Measurements from ENCODE around the gene SNX7. TPM values are rescaled to one million over a fixed set of nuclear protein-coding genes. Genes with fewer than 3 reads are reported as not detected.

SNX7 gene
- total RNA-seq, 1 donor from 2014 or later, result 39.9 TPM

DNA sequence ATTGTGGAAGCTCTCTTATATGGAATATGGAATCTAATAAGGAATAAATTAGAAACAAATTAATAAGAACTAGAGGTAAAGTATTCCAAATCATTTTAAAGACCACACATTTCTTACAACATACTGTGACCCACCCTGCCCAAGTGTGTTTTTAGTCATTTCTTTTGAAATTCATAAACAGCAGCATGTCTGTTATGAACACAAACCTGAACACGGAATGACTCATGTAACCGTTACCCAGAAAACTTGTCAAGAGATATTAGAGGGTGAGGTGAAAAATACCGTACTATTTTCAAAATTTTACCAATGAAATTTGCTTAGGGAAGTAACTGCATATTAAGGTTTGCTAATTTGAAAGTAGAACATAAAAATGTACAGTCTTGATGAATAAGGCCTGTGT, 48.4 kb downstream of the SNX7 start:
- Histone ChIP-seq H4K20me1 (ENCODE audit: insufficient read depth, low read length) (no peaks in the 10 kb centered on the region), H3K4me3 (ENCODE audit: insufficient read depth, low read depth, low read length) (no peak overlapping the region), H3K4me1 (ENCODE audit: insufficient read depth, low read length) (no peaks in the 10 kb centered on the region), H3K9me3 (ENCODE audit: insufficient read depth, low read depth, low read length) (no peaks in the 10 kb centered on the region), H2AFZ (ENCODE audit: low read depth, low read length) (no peak overlapping the region), H3K27ac (ENCODE audit: low read depth, low read length) (no peak overlapping the region), H3K27me3 (ENCODE audit: insufficient read depth, low read length) (no peaks in the 10 kb centered on the region), H3K9ac (ENCODE audit: low read length) (no peak overlapping the region), H3K4me2 (ENCODE audit: low read length) (no peak overlapping the region), H3K79me2 (ENCODE audit: insufficient read depth, low read length) (no peaks in the 10 kb centered on the region), H3K36me3 (ENCODE audit: insufficient read depth, low read length) (peaks cover 2% of the 10 kb centered on the region)
- Mint-ChIP-seq H3K4me3 (ENCODE audit: unreplicated experiment) (no peak overlapping the region), H3K27me3 (ENCODE audit: low read depth, unreplicated experiment) (no peaks in the 10 kb centered on the region), H3K4me1 (ENCODE audit: low read depth, unreplicated experiment) (peaks cover 3% of the 10 kb centered on the region), H3K9me3 (ENCODE audit: unreplicated experiment) (peaks cover 9% of the 10 kb centered on the region), H3K36me3 (ENCODE audit: low read depth, unreplicated experiment) (peaks cover 11% of the 10 kb centered on the region), H3K27ac (ENCODE audit: unreplicated experiment) (no peak overlapping the region)
- FAIRE-seq (no peak), DNase-seq (ENCODE audit: low read depth) (no peak)
- TF ChIP-seq, protein P1, sequence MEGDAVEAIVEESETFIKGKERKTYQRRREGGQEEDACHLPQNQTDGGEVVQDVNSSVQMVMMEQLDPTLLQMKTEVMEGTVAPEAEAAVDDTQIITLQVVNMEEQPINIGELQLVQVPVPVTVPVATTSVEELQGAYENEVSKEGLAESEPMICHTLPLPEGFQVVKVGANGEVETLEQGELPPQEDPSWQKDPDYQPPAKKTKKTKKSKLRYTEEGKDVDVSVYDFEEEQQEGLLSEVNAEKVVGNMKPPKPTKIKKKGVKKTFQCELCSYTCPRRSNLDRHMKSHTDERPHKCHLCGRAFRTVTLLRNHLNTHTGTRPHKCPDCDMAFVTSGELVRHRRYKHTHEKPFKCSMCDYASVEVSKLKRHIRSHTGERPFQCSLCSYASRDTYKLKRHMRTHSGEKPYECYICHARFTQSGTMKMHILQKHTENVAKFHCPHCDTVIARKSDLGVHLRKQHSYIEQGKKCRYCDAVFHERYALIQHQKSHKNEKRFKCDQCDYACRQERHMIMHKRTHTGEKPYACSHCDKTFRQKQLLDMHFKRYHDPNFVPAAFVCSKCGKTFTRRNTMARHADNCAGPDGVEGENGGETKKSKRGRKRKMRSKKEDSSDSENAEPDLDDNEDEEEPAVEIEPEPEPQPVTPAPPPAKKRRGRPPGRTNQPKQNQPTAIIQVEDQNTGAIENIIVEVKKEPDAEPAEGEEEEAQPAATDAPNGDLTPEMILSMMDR (IDR thresholded peaks at IDR 0.05; ENCODE audit: insufficient read depth, low read depth, low read length), result no peak

DNA sequence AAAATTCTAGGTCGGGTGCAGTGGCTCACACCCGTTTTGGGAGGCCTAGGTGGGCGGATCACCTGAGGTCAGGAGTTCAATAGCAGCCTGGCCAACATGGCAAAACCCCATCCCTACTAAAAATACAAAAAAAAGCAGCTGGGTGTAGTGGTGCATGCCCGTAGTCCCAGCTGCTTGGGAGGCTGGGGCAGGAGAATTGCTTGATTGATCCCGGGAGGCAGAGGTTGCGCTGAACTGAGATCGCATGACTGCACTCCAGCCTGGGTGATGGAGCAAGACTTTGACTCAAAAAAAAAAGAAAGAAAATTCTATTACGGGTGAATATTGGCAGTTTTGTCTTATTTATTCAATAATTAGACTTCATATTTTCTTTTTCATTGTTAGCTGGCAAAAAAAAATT, 62.1 kb downstream of the SNX7 start:
- TF ChIP-seq, protein P1 (IDR thresholded peaks at IDR 0.05; ENCODE audit: insufficient read depth, low read depth, low read length), result no peak
- no peak for TF ChIP-seq EZH2 (IDR thresholded peaks at IDR 0.05; ENCODE audit: insufficient read depth, low read length)
- H3K9me3 ChIP-seq (ENCODE audit: insufficient read depth, low read depth, low read length), result no peaks in the 10 kb centered on the region
- H3K4me3 ChIP-seq (ENCODE audit: insufficient read depth, low read depth, low read length), result no peak overlapping the region
- FAIRE-seq (no peak), DNase-seq (ENCODE audit: low read depth) (no peak)
- no peaks in the 10 kb centered on the region for H3K79me2 ChIP-seq (ENCODE audit: insufficient read depth, low read length)
- no peaks in the 10 kb centered on the region for H3K4me1 ChIP-seq (ENCODE audit: insufficient read depth, low read length)
- no peak overlapping the region for H2AFZ ChIP-seq (ENCODE audit: low read depth, low read length)
- Mint-ChIP-seq H3K4me3 (ENCODE audit: unreplicated experiment) (no peak overlapping the region), H3K27ac (ENCODE audit: unreplicated experiment) (no peak overlapping the region), H3K4me1 (ENCODE audit: low read depth, unreplicated experiment) (no peaks in the 10 kb centered on the region), H3K9me3 (ENCODE audit: unreplicated experiment) (peaks cover 4% of the 10 kb centered on the region), H3K27me3 (ENCODE audit: low read depth, unreplicated experiment) (no peaks in the 10 kb centered on the region), H3K36me3 (ENCODE audit: low read depth, unreplicated experiment) (peaks cover 13% of the 10 kb centered on the region)
- no peaks in the 10 kb centered on the region for H4K20me1 ChIP-seq (ENCODE audit: insufficient read depth, low read length)
- H3K27ac ChIP-seq (ENCODE audit: low read depth, low read length), result no peak overlapping the region
- no peaks in the 10 kb centered on the region for H3K36me3 ChIP-seq (ENCODE audit: insufficient read depth, low read length)
- H3K9ac ChIP-seq (ENCODE audit: low read length), result no peak overlapping the region
- H3K27me3 ChIP-seq (ENCODE audit: insufficient read depth, low read length), result no peaks in the 10 kb centered on the region
- no peak overlapping the region for H3K4me2 ChIP-seq (ENCODE audit: low read length)

DNA sequence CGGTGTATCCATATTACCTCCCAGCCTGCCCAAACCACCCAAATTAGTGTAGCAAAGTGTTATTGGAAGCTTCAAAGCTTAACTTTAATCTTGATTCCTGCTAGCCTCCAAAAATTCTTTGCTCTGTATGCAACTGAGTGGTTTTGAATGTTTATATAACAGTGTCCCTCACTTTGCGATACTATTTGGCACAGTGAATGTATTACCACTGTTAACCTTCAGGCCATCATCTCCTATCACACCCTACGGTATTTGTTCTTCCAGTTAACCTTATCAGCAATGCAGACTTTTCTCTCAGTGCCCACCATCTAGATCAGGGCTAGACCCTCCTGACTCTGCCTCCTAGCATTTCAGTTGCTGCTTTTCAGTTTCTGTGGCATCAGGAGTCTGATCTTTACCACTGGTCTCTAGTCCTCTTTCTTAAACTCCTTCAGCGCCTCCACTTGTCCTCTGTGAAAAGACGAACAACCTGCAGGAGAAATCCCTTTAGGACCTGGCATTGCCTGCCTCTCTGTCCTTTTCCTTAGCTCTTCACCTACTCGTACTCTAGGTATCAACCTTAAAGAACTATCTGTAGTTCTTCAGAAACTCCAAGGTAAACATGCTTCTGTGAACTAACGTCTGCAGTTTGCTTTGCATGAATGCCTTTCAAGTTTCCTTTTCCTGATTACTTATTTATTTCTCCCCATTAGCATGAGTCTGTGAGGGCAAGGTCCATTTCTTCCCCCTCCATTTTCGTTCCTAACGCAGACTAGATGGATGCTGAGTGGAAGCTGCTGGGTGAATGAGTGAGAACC, 71.7 kb downstream of the SNX7 start:
- DNase-seq (ENCODE audit: low read depth), result peak; percentile 30
- H3K4me1 Mint-ChIP-seq (ENCODE audit: low read depth, unreplicated experiment), result no peaks in the 10 kb centered on the region
- H3K27ac Mint-ChIP-seq (ENCODE audit: unreplicated experiment), result no peak overlapping the region
- peaks cover 2% of the 10 kb centered on the region for H3K9me3 Mint-ChIP-seq (ENCODE audit: unreplicated experiment)
- FAIRE-seq, result no peak
- no peak overlapping the region for H3K4me3 Mint-ChIP-seq (ENCODE audit: unreplicated experiment)
- Histone ChIP-seq H3K4me1 (ENCODE audit: insufficient read depth, low read length) (no peaks in the 10 kb centered on the region), H4K20me1 (ENCODE audit: insufficient read depth, low read length) (no peaks in the 10 kb centered on the region), H3K27me3 (ENCODE audit: insufficient read depth, low read length) (no peaks in the 10 kb centered on the region), H3K4me3 (ENCODE audit: insufficient read depth, low read depth, low read length) (no peak overlapping the region), H3K79me2 (ENCODE audit: insufficient read depth, low read length) (no peaks in the 10 kb centered on the region), H2AFZ (ENCODE audit: low read depth, low read length) (no peak overlapping the region), H3K9ac (ENCODE audit: low read length) (no peak overlapping the region), H3K36me3 (ENCODE audit: insufficient read depth, low read length) (no peaks in the 10 kb centered on the region), H3K9me3 (ENCODE audit: insufficient read depth, low read depth, low read length) (no peaks in the 10 kb centered on the region), H3K27ac (ENCODE audit: low read depth, low read length) (no peak overlapping the region), H3K4me2 (ENCODE audit: low read length) (no peak overlapping the region)
- peaks cover 7% of the 10 kb centered on the region for H3K36me3 Mint-ChIP-seq (ENCODE audit: low read depth, unreplicated experiment)
- no peaks in the 10 kb centered on the region for H3K27me3 Mint-ChIP-seq (ENCODE audit: low read depth, unreplicated experiment)
- no peak for TF ChIP-seq EZH2 (IDR thresholded peaks at IDR 0.05; ENCODE audit: insufficient read depth, low read length)
- TF ChIP-seq, protein P1 (IDR thresholded peaks at IDR 0.05; ENCODE audit: insufficient read depth, low read depth, low read length), result no peak
